Cardiac muscle cell (in vitro differentiated cells and primary cell): ENCODE data around the gene XPNPEP2. TPM values are rescaled to one million over a fixed set of nuclear protein-coding genes. Genes with fewer than 3 reads are reported as not detected.
A peak's percentile ranks its signal among the peaks of the same experiment; 100 is the strongest.

Experiments
- DNase-seq, 2 donors: peaks; one replicate each; pipeline versions ENCODE4 v3.0.0 to v3.0.0-alpha.2; 2010 to 2017; ENCODE audit warnings: low read depth in 1 of 2, low spot score in 1 of 2
- H3K27ac ChIP-seq: fragments of 200-600 bp; sonication (generic); 2 replicates; pipeline ENCODE4 v1.5.1; 2016
- H3K27me3 ChIP-seq: fragments of 200-600 bp; sonication (generic); 2 replicates; pipeline ENCODE4 v1.6.0; 2016; ENCODE audit warnings: control low read depth
- H3K36me3 ChIP-seq: fragments of 200-600 bp; sonication (generic); 2 replicates; pipeline ENCODE4 v1.5.1; 2016; ENCODE audit warnings: control low read depth
- H3K4me1 ChIP-seq: fragments of 200-600 bp; sonication (generic); 2 replicates; pipeline ENCODE4 v1.8.1; 2017; ENCODE audit warnings: low read depth, mild to moderate bottlenecking, mixed run types
- H3K4me3 ChIP-seq: fragments of 200-600 bp; sonication (generic); 2 replicates; pipeline ENCODE4 v1.5.1; 2016; ENCODE audit warnings: mild to moderate bottlenecking
- H3K9me3 ChIP-seq: fragments of 200-600 bp; sonication (generic); 2 replicates; pipeline ENCODE4 v1.5.1; 2017; ENCODE audit warnings: low read depth, mild to moderate bottlenecking, control low read depth
- CTCF ChIP-seq: IDR thresholded peaks from 2 replicates; pipeline ENCODE4 v1.5.1; 2012; ENCODE audit warnings: low read depth, mild to moderate bottlenecking, low read length
- polyA plus RNA-seq: library from polyadenylated mRNA; unstranded; fragments of >200 nt; fragmentation: Nextera tagmentation; extraction: Ambion mirVana; gene quantifications from 2 replicates; pipeline ENCODE4 v1.2.1, GENCODE V29; 2016
- total RNA-seq: library from RNA; depleted of rRNA; stranded (reverse); fragments of >200 nt; gene quantifications from 2 replicates; pipeline ENCODE4 v1.2.3, GENCODE V29; 2016

The XPNPEP2 gene
- total and polyA plus RNA-seq, 2 experiments from 2014 or later = not detected

GRCh38 chrX:129706400-129707072 lies 32.2 kb upstream of the XPNPEP2 start:
- Histone ChIP-seq H3K9me3 (no peaks in the 10 kb centered on the region), H3K4me3 (no peak overlapping the region), H3K27me3 (no peaks in the 10 kb centered on the region), H3K36me3 (no peaks in the 10 kb centered on the region), H3K27ac (no peak overlapping the region), H3K4me1 (no peaks in the 10 kb centered on the region)
- peak in 1 of 2 donors; percentile 32 for DNase-seq
- TF ChIP-seq CTCF = no peak

GRCh38 chrX:129714581-129714980 lies 24.2 kb upstream of the XPNPEP2 start:
- no peaks in the 10 kb centered on the region for H3K4me1 ChIP-seq
- TF ChIP-seq CTCF = no peak
- no peak for DNase-seq
- no peak overlapping the region for H3K4me3 ChIP-seq
- H3K36me3 ChIP-seq = no peaks in the 10 kb centered on the region
- H3K9me3 ChIP-seq = no peaks in the 10 kb centered on the region
- no peak overlapping the region for H3K27ac ChIP-seq
- no peaks in the 10 kb centered on the region for H3K27me3 ChIP-seq

GRCh38 chrX:129716507-129716906 lies 22.3 kb upstream of the XPNPEP2 start:
- no peak for DNase-seq
- H3K36me3 ChIP-seq = no peaks in the 10 kb centered on the region
- no peaks in the 10 kb centered on the region for H3K4me1 ChIP-seq
- no peaks in the 10 kb centered on the region for H3K9me3 ChIP-seq
- no peak for TF ChIP-seq CTCF
- H3K27ac ChIP-seq = no peak overlapping the region
- H3K27me3 ChIP-seq = no peaks in the 10 kb centered on the region
- no peak overlapping the region for H3K4me3 ChIP-seq

GRCh38 chrX:129717892-129718291 lies 20.9 kb upstream of the XPNPEP2 start:
- Histone ChIP-seq H3K27me3 (no peaks in the 10 kb centered on the region), H3K27ac (no peak overlapping the region), H3K4me1 (no peaks in the 10 kb centered on the region), H3K4me3 (no peak overlapping the region), H3K9me3 (no peaks in the 10 kb centered on the region), H3K36me3 (no peaks in the 10 kb centered on the region)
- no peak for TF ChIP-seq CTCF
- DNase-seq = peak in 1 of 2 donors; percentile 69

GRCh38 chrX:129718676-129719075 lies 20.1 kb upstream of the XPNPEP2 start:
- Histone ChIP-seq H3K36me3 (no peaks in the 10 kb centered on the region), H3K27me3 (no peaks in the 10 kb centered on the region), H3K9me3 (no peaks in the 10 kb centered on the region), H3K4me3 (no peak overlapping the region), H3K27ac (no peak overlapping the region), H3K4me1 (no peaks in the 10 kb centered on the region)
- DNase-seq = no peak
- no peak for TF ChIP-seq CTCF
